ENCODE measurements around the gene TTC7B.

DNA sequence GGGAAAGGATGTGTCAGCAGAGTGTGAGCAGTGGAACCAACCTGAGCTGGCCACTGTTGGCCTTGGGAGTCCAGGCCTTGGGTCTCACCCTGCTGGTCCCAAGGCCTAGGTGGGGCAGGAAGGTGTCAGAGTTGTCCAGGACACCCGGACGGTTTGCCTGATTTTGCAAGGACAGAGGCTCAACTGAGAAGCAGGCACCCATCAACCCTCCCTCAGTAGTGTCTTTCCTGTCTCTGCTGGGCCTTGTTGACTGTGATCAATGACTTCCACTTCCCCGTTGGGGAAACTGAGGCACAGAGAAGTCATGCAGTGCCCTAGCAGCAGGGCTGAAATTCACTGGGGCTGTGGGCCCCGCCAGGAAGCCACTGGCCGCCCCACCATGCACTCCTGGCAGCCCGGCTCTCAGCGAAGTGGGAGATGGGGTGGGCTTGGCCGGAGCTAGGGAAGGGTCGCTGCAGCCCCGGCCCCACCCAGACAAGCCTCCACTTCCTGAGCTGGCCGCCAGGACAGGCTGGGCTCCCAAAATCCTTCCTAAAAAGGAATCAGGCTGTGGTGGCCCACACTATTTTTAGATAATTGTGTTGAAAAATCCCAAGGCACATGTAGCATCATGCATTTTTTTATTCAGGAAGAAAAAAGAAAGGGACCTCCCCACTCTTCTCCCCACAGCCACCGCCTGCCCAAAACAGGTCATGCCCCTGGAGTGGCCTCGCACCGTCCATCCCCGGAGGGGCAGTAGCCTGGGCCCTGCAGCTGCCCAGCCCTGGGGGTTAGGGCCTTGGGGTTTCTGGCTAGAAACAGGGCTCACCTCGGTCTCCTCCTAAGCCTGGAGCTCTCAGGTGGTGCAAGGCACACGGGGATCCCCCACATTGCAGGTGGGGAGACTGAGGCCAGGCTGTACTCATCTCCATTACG lies 292.0 kb downstream of the TTC7B start:
- TF ChIP-seq, protein P1, sequence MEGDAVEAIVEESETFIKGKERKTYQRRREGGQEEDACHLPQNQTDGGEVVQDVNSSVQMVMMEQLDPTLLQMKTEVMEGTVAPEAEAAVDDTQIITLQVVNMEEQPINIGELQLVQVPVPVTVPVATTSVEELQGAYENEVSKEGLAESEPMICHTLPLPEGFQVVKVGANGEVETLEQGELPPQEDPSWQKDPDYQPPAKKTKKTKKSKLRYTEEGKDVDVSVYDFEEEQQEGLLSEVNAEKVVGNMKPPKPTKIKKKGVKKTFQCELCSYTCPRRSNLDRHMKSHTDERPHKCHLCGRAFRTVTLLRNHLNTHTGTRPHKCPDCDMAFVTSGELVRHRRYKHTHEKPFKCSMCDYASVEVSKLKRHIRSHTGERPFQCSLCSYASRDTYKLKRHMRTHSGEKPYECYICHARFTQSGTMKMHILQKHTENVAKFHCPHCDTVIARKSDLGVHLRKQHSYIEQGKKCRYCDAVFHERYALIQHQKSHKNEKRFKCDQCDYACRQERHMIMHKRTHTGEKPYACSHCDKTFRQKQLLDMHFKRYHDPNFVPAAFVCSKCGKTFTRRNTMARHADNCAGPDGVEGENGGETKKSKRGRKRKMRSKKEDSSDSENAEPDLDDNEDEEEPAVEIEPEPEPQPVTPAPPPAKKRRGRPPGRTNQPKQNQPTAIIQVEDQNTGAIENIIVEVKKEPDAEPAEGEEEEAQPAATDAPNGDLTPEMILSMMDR (IDR thresholded peaks at IDR 0.05; ENCODE audit: insufficient read depth, low read length, poor library complexity, severe bottlenecking), result no peak
- TF ChIP-seq EZH2phosphoT487 (conservative IDR thresholded peaks at IDR 0.05; ENCODE audit: low read length), result no peak

Data from SU-DHL-6 (cell line).